Hepatocyte (in vitro differentiated cells): Measurements from ENCODE around the gene MTA3.

Source experiments
- EZH2 ChIP-seq: fragments of 200-600 bp; sonication (generic); IDR thresholded peaks from 2 replicates; pipeline ENCODE4 v1.6.1; 2016; ENCODE audit warnings: antibody characterized with exemption, mild to moderate bottlenecking, borderline replicate concordance
- EZH2phosphoT487 ChIP-seq: fragments of 200-600 bp; sonication (generic); IDR thresholded peaks from one replicate; pipeline ENCODE4 v1.6.1; 2018; ENCODE audit warnings: antibody characterized with exemption, mild to moderate bottlenecking, low read depth, moderate library complexity; ENCODE audit not compliant: unreplicated experiment, severe bottlenecking
- TF ChIP-seq, protein P1 (sequence below): fragments of 200-600 bp; sonication (generic); IDR thresholded peaks from 2 replicates; pipeline ENCODE4 v1.5.1; 2016; ENCODE audit warnings: antibody characterized with exemption, mild to moderate bottlenecking; ENCODE audit not compliant: poor library complexity

DNA sequence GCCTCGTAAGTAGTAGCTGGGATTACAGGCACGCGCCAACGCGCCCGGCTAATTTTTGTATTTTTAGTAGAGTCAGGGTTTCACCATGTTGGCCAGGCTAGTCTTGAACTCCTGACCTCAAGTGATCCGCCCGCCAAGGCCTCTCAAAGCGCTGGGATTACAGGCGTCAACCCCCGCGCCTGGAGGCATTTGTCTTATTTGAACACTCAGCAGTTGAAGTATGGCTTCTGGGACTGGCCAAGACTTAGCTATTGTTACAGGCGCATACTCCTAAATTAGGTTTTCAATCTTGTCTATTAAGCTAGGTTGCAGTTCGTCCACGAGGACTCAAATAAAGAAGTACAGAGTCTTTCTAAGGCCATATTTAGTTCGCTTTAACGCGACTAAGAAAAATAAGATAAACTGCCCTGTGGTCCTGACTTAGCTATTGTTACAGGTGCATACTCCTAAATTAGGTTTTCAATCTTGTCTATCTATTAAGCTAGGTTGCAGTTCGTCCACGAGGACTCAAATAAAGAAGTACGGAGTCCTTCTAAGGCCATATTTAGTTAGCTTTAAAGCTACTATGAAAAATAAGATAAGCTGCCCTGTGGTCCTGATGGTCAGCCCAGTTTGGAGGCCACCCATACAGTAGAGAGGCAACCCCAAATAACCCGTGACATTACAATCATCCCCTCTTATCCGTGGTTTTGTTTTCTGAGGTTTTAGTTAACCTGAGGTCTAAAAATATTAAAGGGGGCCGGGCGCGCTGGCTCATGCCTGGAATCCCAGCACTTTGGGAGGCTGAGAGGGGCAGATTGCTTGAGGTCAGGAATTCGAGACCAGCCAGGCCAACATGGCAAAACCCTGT is 20.8 kb upstream of the MTA3 start:
- TF ChIP-seq, protein P1, sequence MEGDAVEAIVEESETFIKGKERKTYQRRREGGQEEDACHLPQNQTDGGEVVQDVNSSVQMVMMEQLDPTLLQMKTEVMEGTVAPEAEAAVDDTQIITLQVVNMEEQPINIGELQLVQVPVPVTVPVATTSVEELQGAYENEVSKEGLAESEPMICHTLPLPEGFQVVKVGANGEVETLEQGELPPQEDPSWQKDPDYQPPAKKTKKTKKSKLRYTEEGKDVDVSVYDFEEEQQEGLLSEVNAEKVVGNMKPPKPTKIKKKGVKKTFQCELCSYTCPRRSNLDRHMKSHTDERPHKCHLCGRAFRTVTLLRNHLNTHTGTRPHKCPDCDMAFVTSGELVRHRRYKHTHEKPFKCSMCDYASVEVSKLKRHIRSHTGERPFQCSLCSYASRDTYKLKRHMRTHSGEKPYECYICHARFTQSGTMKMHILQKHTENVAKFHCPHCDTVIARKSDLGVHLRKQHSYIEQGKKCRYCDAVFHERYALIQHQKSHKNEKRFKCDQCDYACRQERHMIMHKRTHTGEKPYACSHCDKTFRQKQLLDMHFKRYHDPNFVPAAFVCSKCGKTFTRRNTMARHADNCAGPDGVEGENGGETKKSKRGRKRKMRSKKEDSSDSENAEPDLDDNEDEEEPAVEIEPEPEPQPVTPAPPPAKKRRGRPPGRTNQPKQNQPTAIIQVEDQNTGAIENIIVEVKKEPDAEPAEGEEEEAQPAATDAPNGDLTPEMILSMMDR, result no peak
- TF ChIP-seq EZH2 (no peak), EZH2phosphoT487 (no peak)
